ENCODE measurements around the gene ZC3H7B. TPM values are rescaled to one million over a fixed set of nuclear protein-coding genes. Genes with fewer than 3 reads are reported as not detected.

ZC3H7B gene
- total RNA-seq, 6 experiments from 2014 or later, result 26.5 to 50.1 (median 42.7) TPM

- Histone ChIP-seq H3K36me3 (no peaks in the 10 kb centered on the region), H3K27me3 (no peaks in the 10 kb centered on the region), H3K4me3 (no peak overlapping the region), H3K4me1 (peaks cover 0 to 30% (median 8%) of the 10 kb centered on the region in 4 donors), H3K27ac (peak overlapping the region in 2 of 3 donors; percentile 13 to 86), H3K9me3 (no peaks in the 10 kb centered on the region)
- DNase-seq, result peak; percentile 84 to 95 (median 94)
- TF ChIP-seq CTCF (IDR thresholded peaks at IDR 0.05) (peak; percentile 97 to 98 (median 98)), POLR2A (IDR thresholded peaks at IDR 0.05) (no peak)
- WGBS (ENCODE audit: insufficient coverage, low coverage, low lambda C conversion rate, missing lambda C conversion rate), result 14% methylated on average over 10 of the region's 18 CpGs
- intact Hi-C loops (cut with DNase I), result no loop called here
- ATAC-seq, result peak; percentile 91 to 95 (median 93)
Observed at GRCh38 chr22:41403532-41404318, 102.4 kb downstream of the ZC3H7B start.

- Histone ChIP-seq H3K4me3 (no peak overlapping the region), H3K27me3 (no peaks in the 10 kb centered on the region), H3K9me3 (no peaks in the 10 kb centered on the region), H3K27ac (no peak overlapping the region), H3K4me1 (peaks cover 0 to 36% (median 10%) of the 10 kb centered on the region in 4 donors), H3K36me3 (no peaks in the 10 kb centered on the region)
- TF ChIP-seq POLR2A (IDR thresholded peaks at IDR 0.05) (no peak), CTCF (IDR thresholded peaks at IDR 0.05) (no peak)
- ATAC-seq, result no peak
- no peak for DNase-seq
- intact Hi-C loops (cut with DNase I), result loop anchor here (5.0 kb wide), 1 partner anchor 112 kb away; no protein-coding TSS in a partner anchor
- 65% methylated on average over 4 of the region's 8 CpGs for WGBS (ENCODE audit: insufficient coverage, low coverage, low lambda C conversion rate, missing lambda C conversion rate)
Observed at GRCh38 chr22:41405588-41405987, 104.3 kb downstream of the ZC3H7B start.

DNA sequence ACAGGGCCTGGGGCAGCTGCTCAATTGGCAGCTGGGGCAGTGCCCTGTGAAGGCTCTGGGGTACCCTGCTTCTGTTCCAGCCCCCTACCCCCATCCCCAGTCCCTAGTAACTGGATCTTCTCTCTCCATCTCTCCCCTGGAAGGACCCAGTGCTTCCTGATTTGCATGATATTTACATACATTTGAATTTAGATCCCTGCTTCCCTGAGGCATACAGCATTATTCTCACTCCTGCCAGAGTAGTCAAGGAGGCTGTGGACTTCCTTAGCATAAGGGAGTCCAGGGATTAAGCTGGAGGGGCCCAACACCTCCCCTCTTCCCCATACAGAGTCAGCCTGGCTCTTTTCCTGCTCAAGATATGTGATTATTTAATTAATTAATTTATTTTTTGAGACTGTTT lies 105.1 kb downstream of the ZC3H7B start:
- Histone ChIP-seq H3K36me3 (no peaks in the 10 kb centered on the region), H3K9me3 (no peaks in the 10 kb centered on the region), H3K4me1 (peaks cover 0 to 39% (median 14%) of the 10 kb centered on the region in 4 donors), H3K27me3 (no peaks in the 10 kb centered on the region), H3K4me3 (no peak overlapping the region), H3K27ac (no peak overlapping the region)
- TF ChIP-seq POLR2A (IDR thresholded peaks at IDR 0.05) (no peak), CTCF (IDR thresholded peaks at IDR 0.05) (no peak)
- ATAC-seq, result no peak
- intact Hi-C loops (cut with DNase I), result loop anchor here (5.0 kb wide), 1 partner anchor 111 kb away; no protein-coding TSS in a partner anchor
- DNase-seq, result no peak

GRCh38 chr22:41407433-41407832 lies 106.1 kb downstream of the ZC3H7B start:
- H3K4me1 ChIP-seq, result peaks cover 0 to 30% (median 12%) of the 10 kb centered on the region in 4 donors
- 89% methylated on average over 3 of the region's 3 CpGs for WGBS (ENCODE audit: insufficient coverage, low coverage, low lambda C conversion rate, missing lambda C conversion rate)
- no peaks in the 10 kb centered on the region for H3K36me3 ChIP-seq
- H3K27me3 ChIP-seq, result no peaks in the 10 kb centered on the region
- intact Hi-C loops (cut with DNase I), result loop anchor here (5.0 kb wide), 1 partner anchor 110 kb away; no protein-coding TSS in a partner anchor
- no peak overlapping the region for H3K4me3 ChIP-seq
- H3K27ac ChIP-seq, result no peak overlapping the region
- H3K9me3 ChIP-seq, result no peaks in the 10 kb centered on the region
- ATAC-seq, result no peak
- TF ChIP-seq POLR2A (IDR thresholded peaks at IDR 0.05), result no peak
- TF ChIP-seq CTCF (IDR thresholded peaks at IDR 0.05), result no peak
- DNase-seq, result no peak
